GM08714 (cell line): ENCODE data around the gene AKAP13.

Experiments used
- H3K4me3 ChIP-seq: fragments of 200-500 bp; sonication (Bioruptor generic); 2 replicates; pipeline ENCODE4 v1.5.1; 2014; ENCODE audit warnings: mild to moderate bottlenecking, low read length, inconsistent platforms
- ZNF274 ChIP-seq: IDR thresholded peaks from 2 replicates; pipeline ENCODE4 v1.6.1; 2012; ENCODE audit warnings: mild to moderate bottlenecking, low read depth, low read length

The AKAP13 gene

GRCh38 chr15:85755942-85756341 lies 375.5 kb downstream of the AKAP13 start:
- TF ChIP-seq ZNF274: no peak
- H3K4me3 ChIP-seq: no peak overlapping the region

- no peak overlapping the region for H3K4me3 ChIP-seq
- TF ChIP-seq ZNF274: no peak
Observed at GRCh38 chr15:85756411-85757072, 376.1 kb downstream of the AKAP13 start.

GRCh38 chr15:85757073-85757938 lies 376.9 kb downstream of the AKAP13 start:
- TF ChIP-seq ZNF274: no peak

GRCh38 chr15:85757939-85758654 lies 377.7 kb downstream of the AKAP13 start:
- no peak overlapping the region for H3K4me3 ChIP-seq
- TF ChIP-seq ZNF274: no peak

More at GRCh38 chr15:85757073-85757938, 376.9 kb downstream of the AKAP13 start:
- no peak overlapping the region for H3K4me3 ChIP-seq

GRCh38 chr15:85758655-85758978 lies 378.2 kb downstream of the AKAP13 start:
- TF ChIP-seq ZNF274: no peak
- no peak overlapping the region for H3K4me3 ChIP-seq

GRCh38 chr15:85759376-85759775 lies 379.0 kb downstream of the AKAP13 start:
- H3K4me3 ChIP-seq: no peak overlapping the region
- no peak for TF ChIP-seq ZNF274

DNA sequence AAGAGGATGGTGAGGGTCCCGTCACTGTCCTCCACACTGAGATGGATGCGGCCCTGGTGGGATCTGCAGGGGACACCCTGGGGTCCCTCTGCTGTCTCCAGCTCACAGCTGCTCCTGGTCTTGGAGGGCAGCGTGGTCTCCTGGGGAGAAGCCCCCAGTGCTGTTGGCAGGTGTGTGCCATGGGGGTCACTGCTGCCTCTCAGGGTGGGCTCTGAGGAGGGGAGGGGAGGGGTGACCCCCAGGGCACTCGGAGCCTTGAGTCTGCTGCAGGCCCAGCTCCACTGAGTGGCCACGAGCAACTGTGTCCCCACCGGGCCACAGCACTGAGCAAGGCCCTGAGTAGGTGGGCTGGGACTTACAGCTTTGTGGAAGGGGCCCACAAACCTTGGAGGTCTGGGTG lies 379.6 kb downstream of the AKAP13 start:
- TF ChIP-seq ZNF274: no peak

DNA sequence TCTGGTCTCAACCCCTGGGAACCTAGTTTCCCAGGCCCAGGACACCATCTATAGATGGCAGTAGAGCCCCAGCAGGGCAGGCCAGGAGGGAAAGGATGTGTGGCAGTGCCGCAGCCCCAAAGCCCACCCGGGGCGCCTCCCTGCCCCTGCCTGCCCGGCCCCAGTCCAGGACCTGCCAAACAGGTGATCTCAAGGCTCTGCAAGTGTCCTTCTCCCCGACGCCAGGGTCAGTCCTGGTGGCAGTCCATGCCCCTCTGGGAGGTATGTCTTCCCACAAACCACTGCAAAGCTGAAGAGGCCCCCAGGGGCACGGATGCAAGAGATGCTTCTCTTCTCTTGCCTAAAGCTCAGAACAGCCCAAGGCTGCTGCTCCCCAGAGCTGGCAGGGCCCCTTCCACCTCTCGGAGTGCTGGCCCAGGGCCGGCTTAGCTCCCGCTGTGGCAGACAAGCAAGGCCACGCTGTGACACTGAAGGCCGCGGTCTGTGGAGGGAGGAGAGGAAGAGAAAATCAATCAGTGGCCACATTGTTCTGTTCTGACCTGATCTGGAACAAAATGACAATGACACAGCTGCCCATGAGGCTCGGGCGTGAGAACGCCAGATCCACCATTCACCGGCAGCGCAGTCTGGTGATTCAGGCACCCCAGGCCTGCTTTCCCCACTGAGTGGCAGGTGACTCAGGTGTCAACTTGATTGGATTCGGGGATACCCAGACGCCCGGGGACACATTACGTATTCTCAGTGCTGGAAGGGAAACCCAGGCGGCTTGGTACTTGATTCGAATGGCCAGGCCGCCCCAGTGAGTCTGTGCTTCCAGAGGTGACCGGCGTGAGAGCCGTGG lies 380.3 kb downstream of the AKAP13 start:
- no peak for TF ChIP-seq ZNF274

More for the DNA sequence above, 379.6 kb downstream of the AKAP13 start:
- no peak overlapping the region for H3K4me3 ChIP-seq

DNA sequence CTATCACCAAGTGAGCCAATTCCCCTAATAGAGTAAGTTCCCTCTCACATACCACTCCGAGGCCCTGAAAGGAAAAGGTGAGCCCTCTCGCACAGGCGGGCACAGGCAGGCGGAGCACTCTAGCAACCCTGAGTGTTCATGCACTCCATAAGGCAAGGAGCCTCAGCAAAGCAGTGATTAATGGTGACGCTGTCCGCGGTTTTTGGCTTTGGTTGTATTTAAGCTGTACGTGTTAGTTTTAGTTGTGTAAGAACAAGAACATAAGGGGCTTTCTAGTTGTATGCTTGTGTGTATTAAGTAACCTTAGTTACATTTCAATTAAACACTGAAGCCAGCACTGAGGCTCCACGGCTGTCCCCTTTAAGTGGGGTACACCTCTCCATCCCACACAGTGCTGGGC lies 381.2 kb downstream of the AKAP13 start:
- TF ChIP-seq ZNF274: no peak
- H3K4me3 ChIP-seq: no peak overlapping the region

More for the DNA sequence above, 380.3 kb downstream of the AKAP13 start:
- H3K4me3 ChIP-seq: no peak overlapping the region

DNA sequence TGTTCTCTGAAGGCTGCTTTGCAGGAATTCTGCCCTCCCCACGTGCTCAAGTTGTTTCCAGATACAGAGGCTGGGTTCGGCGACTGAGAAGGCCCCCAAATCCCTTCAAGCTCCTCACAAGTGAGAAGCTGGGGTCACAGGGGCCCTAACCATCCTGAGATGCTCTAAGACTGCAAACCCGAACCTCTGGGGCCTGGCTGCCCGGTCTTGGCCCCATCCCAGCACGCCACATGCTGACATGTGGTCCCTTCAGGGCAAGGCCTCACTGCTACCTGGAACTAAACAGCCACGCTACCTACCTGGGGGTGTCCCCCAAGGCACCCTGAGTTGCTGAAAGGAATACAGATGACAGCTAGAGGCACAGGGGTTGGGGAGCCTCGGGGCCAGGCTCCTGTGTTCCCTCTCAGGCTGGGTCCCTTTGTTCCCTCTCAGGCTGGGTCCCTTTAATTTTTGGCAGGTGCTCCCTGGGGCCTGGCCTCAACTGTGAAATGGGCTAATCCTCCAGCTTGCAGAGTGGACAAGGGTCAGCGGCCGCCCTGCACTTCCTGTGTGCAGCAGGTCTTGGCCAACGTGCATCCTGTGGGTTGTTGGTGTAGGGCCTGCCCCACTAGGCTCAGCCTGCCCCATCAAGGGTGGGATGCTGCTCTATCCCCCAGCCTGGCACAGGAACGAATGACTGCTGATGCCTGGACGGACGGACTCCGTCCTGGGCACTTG lies 381.8 kb downstream of the AKAP13 start:
- no peak for TF ChIP-seq ZNF274
- no peak overlapping the region for H3K4me3 ChIP-seq

GRCh38 chr15:85762756-85763127 lies 382.3 kb downstream of the AKAP13 start:
- no peak overlapping the region for H3K4me3 ChIP-seq
- TF ChIP-seq ZNF274: no peak

GRCh38 chr15:85763157-85763556 lies 382.8 kb downstream of the AKAP13 start:
- TF ChIP-seq ZNF274: no peak
- no peak overlapping the region for H3K4me3 ChIP-seq
